Occipital lobe (tissue), 2 donors: Measurements from ENCODE around the gene TMEM88. TPM values are rescaled to one million over a fixed set of nuclear protein-coding genes. Genes with fewer than 3 reads are reported as not detected.
"Not testable (repeated sequence)": the region's sequence is repeated elsewhere in the genome, so short reads cannot be mapped to it uniquely, and the experiment has no call there.

Experiments
- DNase-seq: peaks from one replicate; lab custom pipeline; 2025; lab: John Stamatoyannopoulos, UW
- total RNA-seq: library from RNA; depleted of rRNA; stranded (reverse); fragments of >200 nt; gene quantifications from one replicate; pipeline ENCODE4 v1.2.3, GENCODE V29; 2014

The TMEM88 gene
- total RNA-seq, 1 donor from 2014 or later, result 1.2 TPM

GRCh38 chr17:7856011-7856810 is 1.3 kb downstream of the TMEM88 start:
- no peak for DNase-seq

- DNase-seq, result peak; percentile 96
Observed at GRCh38 chr17:7856811-7857712, 2.2 kb downstream of the TMEM88 start, which contains the start of gene NAA38. NAA38 (minus strand) TSS chr17:7857559; CDS start chr17:7857463, 96 bp downstream.

- DNase-seq, result peak; percentile 88
Observed at GRCh38 chr17:7857713-7858521, 3.1 kb downstream of the TMEM88 start, which contains the start of gene CYB5D1. CYB5D1 (plus strand) TSS chr17:7858003; CDS start chr17:7858135, 132 bp downstream.

- no peak for DNase-seq
Observed at GRCh38 chr17:7858522-7858810, 3.6 kb downstream of the TMEM88 start.

GRCh38 chr17:7859028-7859427 is 4.2 kb downstream of the TMEM88 start:
- no peak for DNase-seq

GRCh38 chr17:7862692-7863437 is 8.0 kb downstream of the TMEM88 start:
- no peak for DNase-seq

GRCh38 chr17:7864384-7864783 is 9.5 kb downstream of the TMEM88 start:
- DNase-seq, result not testable (repeated sequence)

- DNase-seq, result no peak
Observed at GRCh38 chr17:7864995-7865650, 10.3 kb downstream of the TMEM88 start.

GRCh38 chr17:7867881-7868329 is 13.0 kb downstream of the TMEM88 start:
- DNase-seq, result no peak

- no peak for DNase-seq
Observed at GRCh38 chr17:7873051-7873450, 18.2 kb downstream of the TMEM88 start.

GRCh38 chr17:7875804-7876370 is 21.0 kb downstream of the TMEM88 start:
- no peak for DNase-seq

- DNase-seq, result no peak
Observed at GRCh38 chr17:7878234-7878633, 23.4 kb downstream of the TMEM88 start.

GRCh38 chr17:7880076-7880868 is 25.4 kb downstream of the TMEM88 start:
- DNase-seq, result no peak

GRCh38 chr17:7881276-7882054 is 26.6 kb downstream of the TMEM88 start:
- DNase-seq, result peak; percentile 18

- DNase-seq, result no peak
Observed at GRCh38 chr17:7882068-7882467, 27.2 kb downstream of the TMEM88 start.

- no peak for DNase-seq
Observed at GRCh38 chr17:7882629-7883028, 27.8 kb downstream of the TMEM88 start.

- no peak for DNase-seq
Observed at GRCh38 chr17:7883781-7884386, 29.0 kb downstream of the TMEM88 start.
